Urinary bladder (tissue), 4 donors: Measurements from ENCODE around the gene SUOX. TPM values are rescaled to one million over a fixed set of nuclear protein-coding genes. Genes with fewer than 3 reads are reported as not detected.
"Not testable (repeated sequence)": the region's sequence is repeated elsewhere in the genome, so short reads cannot be mapped to it uniquely, and the experiment has no call there.

Experiments
- DNase-seq: peaks from one replicate; pipeline ENCODE4 v3.0.0-alpha.2; 2015; ENCODE audit errors: extremely low spot score
- H3K27ac ChIP-seq: one replicate; pipeline ENCODE4 v1.5.1; 2013; ENCODE audit warnings: low read depth, mild to moderate bottlenecking, moderate library complexity
- H3K36me3 ChIP-seq: one replicate; pipeline ENCODE4 v1.6.1; 2013; ENCODE audit warnings: mild to moderate bottlenecking, moderate library complexity; ENCODE audit not compliant: insufficient read depth
- H3K4me1 ChIP-seq: one replicate; pipeline ENCODE4 v1.6.1; 2013; ENCODE audit warnings: mild to moderate bottlenecking, moderate library complexity; ENCODE audit not compliant: insufficient read depth
- H3K4me3 ChIP-seq: one replicate; pipeline ENCODE4 v1.5.1; 2013; ENCODE audit warnings: low read depth, low read length
- WGBS: extraction: QIAGEN DNeasy Blood & Tissue Kit; methylation state at CpG from one replicate; pipeline ENCODE4 v1.1.7; 2013; 5-methylcytosine and 5-hydroxymethylcytosine counted together
- polyA plus RNA-seq: library from polyadenylated mRNA; stranded (reverse); fragments of 200-250 nt; gene quantifications from one replicate; pipeline ENCODE4 v1.2.3, GENCODE V29; 2013
- total RNA-seq: library from RNA; depleted of rRNA; stranded (reverse); fragments of >200 nt; gene quantifications from one replicate; pipeline ENCODE4 v1.2.3, GENCODE V29; 2014
- donor health status: healthy with polysubstance abuse.
- donor health status: healthy.

Gene SUOX
- total and polyA plus RNA-seq, 2 donors: 14.4 to 31.3 TPM

DNA sequence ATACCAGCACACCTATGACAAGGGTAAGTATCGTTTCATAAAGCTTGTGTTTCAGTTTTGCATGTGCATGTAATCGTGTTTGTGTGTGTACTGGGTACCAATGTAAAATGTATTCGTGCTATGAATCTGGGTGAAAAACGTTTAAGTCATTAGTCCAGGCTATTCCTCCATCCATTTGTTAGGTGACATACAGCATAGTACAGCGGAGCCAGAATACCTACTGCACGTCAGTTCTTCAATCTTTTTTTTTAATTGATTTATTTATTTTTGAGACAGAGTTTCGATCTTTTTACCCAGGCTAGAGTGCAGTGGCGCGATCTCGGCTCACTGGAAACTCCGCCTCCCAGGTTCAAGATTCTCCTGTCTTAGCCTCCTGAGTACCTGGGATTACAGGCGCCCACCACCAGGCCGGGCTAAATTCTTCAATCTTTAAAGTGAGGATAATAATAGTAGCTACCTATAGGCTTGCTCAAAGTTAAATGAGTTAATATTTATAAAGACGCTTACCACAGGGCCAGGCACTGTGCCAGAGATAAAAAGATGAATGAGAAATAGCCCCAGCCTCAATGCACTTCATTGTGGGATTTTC, 44.0 kb downstream of the SUOX start:
- H3K27ac ChIP-seq: peak overlapping the region; percentile 61
- peak overlapping the region; percentile 71 for H3K4me3 ChIP-seq
- DNase-seq: no peak
- whole genome bisulfite sequencing: 58% methylated on average over 14 of the region's 14 CpGs
- H3K36me3 ChIP-seq: peaks cover 4% of the 10 kb centered on the region
- H3K4me1 ChIP-seq: no peaks in the 10 kb centered on the region

DNA sequence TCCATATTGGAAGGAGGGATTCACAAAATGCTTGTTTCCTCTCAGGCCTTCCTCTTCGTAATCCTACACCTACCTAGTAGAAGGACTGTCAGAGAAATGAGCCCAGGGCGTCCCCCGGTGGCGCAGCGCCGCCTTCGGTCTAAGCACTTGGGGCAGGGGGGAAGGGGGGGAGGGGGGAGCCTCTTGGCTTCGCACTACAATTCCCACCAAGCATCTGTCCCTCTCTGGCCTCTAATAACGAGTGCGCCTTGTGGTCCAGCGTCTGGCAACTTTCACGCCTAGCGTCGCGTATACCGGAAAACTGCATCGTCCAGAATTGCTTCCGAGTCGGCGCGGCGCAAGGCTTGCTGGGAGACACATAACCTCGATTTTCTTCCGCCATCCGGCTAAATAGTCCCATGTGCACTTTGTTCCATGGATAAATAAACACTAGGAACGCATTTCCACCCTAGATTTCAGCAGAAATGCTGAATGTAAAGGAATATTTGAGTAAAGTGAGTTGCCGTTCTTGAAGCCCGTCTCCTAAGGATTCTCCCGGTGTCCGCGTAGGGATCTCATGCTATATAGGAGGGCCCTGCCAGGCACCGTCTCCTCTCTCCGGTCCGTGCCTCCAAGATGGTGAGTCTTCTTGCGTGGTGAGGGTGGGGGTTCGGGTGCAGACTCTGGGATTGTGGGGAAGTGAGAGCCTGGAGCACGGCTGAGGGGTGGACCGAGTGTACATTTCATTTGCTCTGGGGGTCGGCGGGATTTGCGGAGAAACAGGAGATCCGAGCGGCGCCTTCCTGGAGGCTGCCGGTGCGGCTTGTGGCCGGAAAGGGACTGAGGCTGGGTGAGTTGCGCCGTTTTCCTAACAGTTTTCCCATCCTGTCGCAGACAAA, 44.7 kb downstream of the SUOX start, which contains the start of gene RPS26:
RPS26 (plus strand) TSS at position 367 of the 878 bp plus-strand sequence; CDS start at position 616, 249 bp downstream.
- Histone ChIP-seq H3K4me3 (peak within 1 kb of the TSS; percentile 71), H3K4me1 (no peaks in the 10 kb centered on the region), H3K36me3 (peaks cover 2% of the 10 kb centered on the region), H3K27ac (peak within 1 kb of the TSS; percentile 61)
- under 1% methylated on average over 50 of the region's 50 CpGs for WGBS
- DNase-seq: peak; percentile 99

DNA sequence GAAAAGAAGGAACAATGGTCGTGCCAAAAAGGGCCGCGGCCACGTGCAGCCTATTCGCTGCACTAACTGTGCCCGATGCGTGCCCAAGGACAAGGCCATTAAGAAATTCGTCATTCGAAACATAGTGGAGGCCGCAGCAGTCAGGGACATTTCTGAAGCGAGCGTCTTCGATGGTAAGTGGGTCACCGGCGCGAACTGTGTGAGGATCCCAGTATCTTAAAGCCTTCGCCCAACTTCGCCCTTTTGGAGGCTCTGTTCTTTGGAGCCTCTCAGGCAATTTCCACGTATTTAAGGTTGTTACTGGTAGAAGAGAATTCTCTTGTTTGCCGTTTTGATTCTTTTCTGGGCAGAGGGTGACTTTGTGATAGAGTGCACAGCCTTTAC, 45.3 kb downstream of the SUOX start:
- peak overlapping the region; percentile 32 for H3K27ac ChIP-seq
- 3% methylated on average over 20 of the region's 20 CpGs for WGBS
- H3K4me3 ChIP-seq: peak overlapping the region; percentile 71
- DNase-seq, H3K36me3 ChIP-seq, H3K4me1 ChIP-seq: not testable (repeated sequence)

DNA sequence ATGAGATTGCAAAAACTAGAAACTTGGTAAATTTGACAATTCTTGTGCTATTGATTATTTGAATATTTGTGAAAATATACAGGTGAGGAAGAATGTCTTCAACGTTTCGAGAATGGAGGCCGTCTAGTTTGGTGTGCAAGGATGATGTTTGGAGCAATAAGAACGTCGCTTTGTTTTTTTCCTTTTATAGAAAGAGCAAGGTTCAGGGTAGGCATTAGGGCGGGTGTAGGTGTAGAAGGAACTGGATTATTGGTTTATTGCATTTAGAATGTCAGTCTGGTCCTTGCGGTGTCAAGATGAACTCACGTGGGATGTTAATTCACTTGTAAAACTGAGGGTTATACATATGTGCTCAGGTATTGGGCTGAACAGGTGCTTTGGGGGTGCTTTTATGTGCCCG, 45.8 kb downstream of the SUOX start:
- Histone ChIP-seq H3K27ac (no peak overlapping the region), H3K36me3 (peaks cover 2% of the 10 kb centered on the region), H3K4me1 (no peaks in the 10 kb centered on the region), H3K4me3 (peak overlapping the region; percentile 71)
- DNase-seq: no peak
- WGBS: 34% methylated on average over 9 of the region's 9 CpGs

DNA sequence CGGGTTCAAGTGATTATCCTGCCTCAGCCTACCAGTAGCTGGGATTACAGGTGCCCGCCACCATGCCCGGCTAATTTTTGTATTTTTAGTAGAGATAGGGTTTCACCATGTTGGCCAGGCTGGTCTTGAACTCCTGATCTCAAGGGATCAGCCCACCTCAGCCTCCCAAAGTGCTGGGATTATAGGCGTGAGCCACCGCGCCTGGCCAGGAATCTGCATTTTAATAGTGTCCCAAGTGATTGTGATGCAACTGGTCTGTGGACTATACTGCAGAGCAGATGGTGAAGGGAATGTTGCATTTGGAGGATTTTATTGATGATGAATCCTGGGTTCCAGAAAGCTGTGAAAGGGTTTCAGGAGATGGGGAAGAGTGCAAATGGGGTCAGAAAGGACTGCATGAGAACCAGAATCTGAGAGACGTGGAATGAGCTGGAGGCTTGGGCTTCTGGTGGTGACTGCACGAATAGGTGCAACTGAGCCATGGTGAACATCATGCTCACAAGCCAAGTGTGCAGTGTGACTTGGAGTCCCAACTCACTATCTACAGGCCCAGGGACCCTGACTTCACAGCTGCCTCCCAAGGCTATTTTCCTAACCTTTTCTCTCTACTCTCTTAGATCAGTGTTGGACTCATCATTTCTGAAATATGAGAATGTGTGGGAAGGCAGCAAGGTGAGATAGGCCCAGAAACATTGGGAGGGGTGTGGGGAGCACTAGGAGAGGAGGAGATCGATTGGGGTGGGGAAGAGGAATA, 49.1 kb downstream of the SUOX start:
- 79% methylated on average over 9 of the region's 9 CpGs for WGBS
- H3K36me3 ChIP-seq: peaks cover 2% of the 10 kb centered on the region
- H3K4me1 ChIP-seq: no peaks in the 10 kb centered on the region
- H3K4me3 ChIP-seq: no peak overlapping the region
- no peak for DNase-seq
- no peak overlapping the region for H3K27ac ChIP-seq

DNA sequence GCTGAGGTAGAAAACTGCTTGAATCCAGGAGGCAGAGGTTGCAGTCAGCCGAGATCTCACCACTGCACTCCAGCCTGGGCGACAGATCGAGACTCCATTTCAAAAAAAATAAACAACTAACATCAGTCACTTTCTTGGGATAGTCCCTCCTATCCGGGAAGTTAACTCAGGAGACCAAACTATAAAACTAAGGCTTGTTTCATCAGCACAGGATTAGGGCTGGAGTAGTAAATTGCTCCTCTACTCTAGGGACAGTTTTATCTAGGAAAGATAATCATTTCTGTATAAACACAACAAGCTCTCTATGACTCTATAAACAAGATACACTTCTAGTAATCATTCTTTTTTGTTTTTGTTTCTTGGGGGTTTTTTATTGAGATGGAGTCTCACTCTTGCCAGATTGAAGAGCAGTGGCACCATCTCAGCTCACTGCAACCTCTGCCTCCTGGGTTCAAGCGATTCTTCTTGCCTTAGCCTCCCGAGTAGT, 56.4 kb downstream of the SUOX start:
- WGBS: 44% methylated on average over 6 of the region's 6 CpGs
- Histone ChIP-seq H3K4me1 (no peaks in the 10 kb centered on the region), H3K4me3 (no peak overlapping the region), H3K27ac (no peak overlapping the region), H3K36me3 (no peaks in the 10 kb centered on the region)
- no peak for DNase-seq

Other genes with a start within 250 kb of the SUOX start
- gene SARNP, start 179.6 kb upstream of the SUOX start, total RNA-seq: 86.2 TPM
- gene SARNP, start 179.6 kb upstream of the SUOX start, polyA plus RNA-seq: 76.0 TPM
- gene ORMDL2, start 179.2 kb upstream of the SUOX start, total RNA-seq: 8.4 TPM
- gene ORMDL2, start 179.2 kb upstream of the SUOX start, polyA plus RNA-seq: 37.3 TPM
- gene DNAJC14, start 167.7 kb upstream of the SUOX start, total RNA-seq: 24.6 TPM
- gene DNAJC14, start 167.7 kb upstream of the SUOX start, polyA plus RNA-seq: 26.2 TPM
- gene MMP19, start 154.3 kb upstream of the SUOX start, total RNA-seq: 4.3 TPM
- 21.8 TPM for gene MMP19, start 154.3 kb upstream of the SUOX start, polyA plus RNA-seq
- gene PYM1, start 69.4 kb upstream of the SUOX start, total RNA-seq: 20.1 TPM
- 31.1 TPM for gene PYM1, start 69.4 kb upstream of the SUOX start, polyA plus RNA-seq
- 33.6 TPM for gene DGKA, start 66.1 kb upstream of the SUOX start, total RNA-seq
- gene DGKA, start 66.1 kb upstream of the SUOX start, polyA plus RNA-seq: 31.7 TPM
- gene PMEL, start 31.2 kb upstream of the SUOX start, total RNA-seq: 1.5 TPM
- 0.89 TPM for gene PMEL, start 31.2 kb upstream of the SUOX start, polyA plus RNA-seq
- gene CDK2, start 30.4 kb upstream of the SUOX start, total RNA-seq: 32.3 TPM
- gene CDK2, start 30.4 kb upstream of the SUOX start, polyA plus RNA-seq: 33.6 TPM
- 57.5 TPM for gene RAB5B, start 23.2 kb upstream of the SUOX start, total RNA-seq
- gene RAB5B, start 23.2 kb upstream of the SUOX start, polyA plus RNA-seq: 114 TPM
- 4.8 TPM for gene IKZF4, start 23.8 kb downstream of the SUOX start, total RNA-seq
- 8.0 TPM for gene IKZF4, start 23.8 kb downstream of the SUOX start, polyA plus RNA-seq
- gene RPS26, start 44.6 kb downstream of the SUOX start, total RNA-seq: 96.2 TPM
- gene RPS26, start 44.6 kb downstream of the SUOX start, polyA plus RNA-seq: 774 TPM
- gene ERBB3, start 82.9 kb downstream of the SUOX start, total RNA-seq: 34.4 TPM
- 11.4 TPM for gene ERBB3, start 82.9 kb downstream of the SUOX start, polyA plus RNA-seq
- gene PA2G4, start 107.3 kb downstream of the SUOX start, total RNA-seq: 64.6 TPM
- 121 TPM for gene PA2G4, start 107.3 kb downstream of the SUOX start, polyA plus RNA-seq
- 2,071 TPM for gene RPL41, start 119.4 kb downstream of the SUOX start, total RNA-seq
- gene RPL41, start 119.4 kb downstream of the SUOX start, polyA plus RNA-seq: 5,547 TPM
- gene ZC3H10, start 121.0 kb downstream of the SUOX start, total RNA-seq: 4.6 TPM
- 4.9 TPM for gene ZC3H10, start 121.0 kb downstream of the SUOX start, polyA plus RNA-seq
- 85.1 TPM for gene ESYT1, start 131.0 kb downstream of the SUOX start, total RNA-seq
- 116 TPM for gene ESYT1, start 131.0 kb downstream of the SUOX start, polyA plus RNA-seq
- gene MYL6B, start 155.3 kb downstream of the SUOX start, total RNA-seq: 65.3 TPM
- 32.4 TPM for gene MYL6B, start 155.3 kb downstream of the SUOX start, polyA plus RNA-seq
- gene MYL6, start 161.1 kb downstream of the SUOX start, total RNA-seq: 2,133 TPM
- gene MYL6, start 161.1 kb downstream of the SUOX start, polyA plus RNA-seq: 7,162 TPM
- 51.1 TPM for gene SMARCC2, start 192.2 kb downstream of the SUOX start, total RNA-seq
- gene SMARCC2, start 192.2 kb downstream of the SUOX start, polyA plus RNA-seq: 68.8 TPM
- gene RNF41, start 224.6 kb downstream of the SUOX start, total RNA-seq: 42.9 TPM
- 37.8 TPM for gene RNF41, start 224.6 kb downstream of the SUOX start, polyA plus RNA-seq
- 15.7 TPM for gene NABP2, start 227.1 kb downstream of the SUOX start, total RNA-seq
- gene NABP2, start 227.1 kb downstream of the SUOX start, polyA plus RNA-seq: 31.0 TPM
- not detected for gene SLC39A5, start 232.8 kb downstream of the SUOX start, total RNA-seq
- 0.30 TPM for gene SLC39A5, start 232.8 kb downstream of the SUOX start, polyA plus RNA-seq